PC-9 (cell line): ENCODE measurements around the gene KLC4. TPM values are rescaled to one million over a fixed set of nuclear protein-coding genes. Genes with fewer than 3 reads are reported as not detected.

Experiments
- BruUV-seq: library from RNA; stranded (reverse); fragments of 400-500 nt; replicated peaks from 2 replicates; lab custom pipeline; 2021; lab: Mats Ljungman, UMichigan
- CTCF ChIA-PET: fragments of 300-600 bp; sonication (Branson Sonifier 250); formaldehyde crosslinking; loops from one replicate; lab custom pipeline; 2022; ENCODE audit warnings: antibody characterized with exemption; lab: Charles Lee
- POLR2A ChIA-PET: fragments of 300-600 bp; sonication (Branson Sonifier 250); formaldehyde crosslinking; loops from one replicate; lab custom pipeline; 2022; ENCODE audit warnings: antibody characterized with exemption; ENCODE audit not compliant: unreplicated experiment; lab: Charles Lee
- DNase-seq, 2 experiments: peaks; one replicate each; pipeline versions ENCODE4 v3.0.0 to v3.0.0-alpha.2; 2015 to 2022; ENCODE audit warnings: mixed read lengths in 1 of 2
- H2AFZ ChIP-seq: fragments of 200-600 bp; sonication (generic); 2 replicates; pipeline ENCODE4 v1.8.1; 2017; ENCODE audit warnings: antibody characterized with exemption
- H3F3A ChIP-seq: fragments of 200-600 bp; sonication (generic); 2 replicates; pipeline ENCODE4 v1.8.1; 2017; ENCODE audit warnings: antibody characterized with exemption, mild to moderate bottlenecking, low read depth; ENCODE audit not compliant: insufficient read depth
- H3K27ac ChIP-seq: fragments of 200-600 bp; sonication (generic); 2 replicates; pipeline ENCODE4 v1.6.1; 2016; ENCODE audit warnings: mixed run types
- H3K27me3 ChIP-seq: fragments of 200-600 bp; sonication (generic); 2 replicates; pipeline ENCODE4 v1.6.1; 2016; ENCODE audit warnings: low read depth, mixed run types; ENCODE audit not compliant: insufficient read depth
- H3K36me3 ChIP-seq: fragments of 200-600 bp; sonication (generic); 2 replicates; pipeline ENCODE4 v1.6.1; 2016; ENCODE audit warnings: low read depth, mixed run types
- H3K4me1 ChIP-seq: fragments of 200-600 bp; sonication (generic); replicated peaks from 2 replicates; pipeline ENCODE4 v1.6.1; 2016; ENCODE audit warnings: mixed run types; ENCODE audit not compliant: insufficient read depth
- H3K4me2 ChIP-seq: fragments of 200-600 bp; sonication (generic); 2 replicates; pipeline ENCODE4 v1.6.1; 2017; ENCODE audit warnings: mixed run types
- H3K4me3 ChIP-seq: fragments of 200-600 bp; sonication (generic); 2 replicates; pipeline ENCODE4 v1.6.1; 2016; ENCODE audit warnings: mixed run types
- H3K79me2 ChIP-seq: fragments of 200-600 bp; sonication (generic); 2 replicates; pipeline ENCODE4 v1.6.1; 2017; ENCODE audit warnings: low read depth, mixed run types
- H3K9me2 ChIP-seq: fragments of 200-600 bp; sonication (generic); 2 replicates; pipeline ENCODE4 v1.8.1; 2017; ENCODE audit warnings: mild to moderate bottlenecking; ENCODE audit not compliant: insufficient read depth
- H3K9me3 ChIP-seq: fragments of 200-600 bp; sonication (generic); 2 replicates; pipeline ENCODE4 v1.8.1; 2016; ENCODE audit warnings: low read depth; ENCODE audit not compliant: insufficient read depth
- H4K20me1 ChIP-seq: fragments of 200-600 bp; sonication (generic); 2 replicates; pipeline ENCODE4 v1.8.1; 2017; ENCODE audit not compliant: insufficient read depth
- CTCF ChIP-seq: fragments of 200-600 bp; sonication (generic); conservative IDR thresholded peaks from 2 replicates; pipeline ENCODE4 v1.6.1; 2017; ENCODE audit warnings: mixed run types, antibody characterized with exemption, mild to moderate bottlenecking, moderate library complexity
- EZH2 ChIP-seq: fragments of 200-600 bp; sonication (generic); IDR thresholded peaks from 2 replicates; pipeline ENCODE4 v1.8.0; 2017; ENCODE audit warnings: antibody characterized with exemption, low read depth
- intact Hi-C: fragments of 100-400 bp; cut with micrococcal nuclease; formaldehyde crosslinking; loops from one replicate; pipeline ENCODE4 v1.10.0; 2022; ENCODE audit not compliant: unreplicated experiment
- total RNA-seq: library from RNA; stranded (reverse); gene quantifications from 2 replicates; pipeline ENCODE4 v1.2.3, GENCODE V29; 2021

KLC4 gene
- total RNA-seq, 1 experiment from 2014 or later = 46.2 TPM

- peak in 1 of 2 experiments; percentile 35 for DNase-seq
- Histone ChIP-seq H3K27ac (peak overlapping the region; percentile 89), H3K9me3 (no peaks in the 10 kb centered on the region), H2AFZ (peak overlapping the region; percentile 3; the same call in 1 of the 2 replicates), H3K4me3 (peak overlapping the region; percentile 47), H3K36me3 (no peaks in the 10 kb centered on the region), H3F3A (peaks cover 35% of the 10 kb centered on the region), H3K4me2 (peak overlapping the region; percentile 80), H3K4me1 (peaks cover 66% of the 10 kb centered on the region), H3K9me2 (no peaks in the 10 kb centered on the region), H4K20me1 (no peaks in the 10 kb centered on the region), H3K27me3 (no peaks in the 10 kb centered on the region), H3K79me2 (peaks cover 70% of the 10 kb centered on the region)
- intact Hi-C loops = loop anchor here (2.0 kb wide), 1 partner anchor 19 kb away; the partner anchor contains the start of gene PTK7
- BruUV-seq = no TSS peak
- ChIA-PET POLR2A (interaction anchor here (0.5 kb wide), 1 partner anchor 86 kb away, joined by 3 read pairs; the partner anchor contains the start of gene CUL9), CTCF (interaction anchor here (0.5 kb wide), 1 partner anchor 1153 kb away, joined by 16 read pairs; no protein-coding TSS in a partner anchor)
- TF ChIP-seq CTCF = no peak
- TF ChIP-seq EZH2 = no peak
Measured at GRCh38 chr6:43095939-43096338, 36.5 kb downstream of the KLC4 start.

DNA sequence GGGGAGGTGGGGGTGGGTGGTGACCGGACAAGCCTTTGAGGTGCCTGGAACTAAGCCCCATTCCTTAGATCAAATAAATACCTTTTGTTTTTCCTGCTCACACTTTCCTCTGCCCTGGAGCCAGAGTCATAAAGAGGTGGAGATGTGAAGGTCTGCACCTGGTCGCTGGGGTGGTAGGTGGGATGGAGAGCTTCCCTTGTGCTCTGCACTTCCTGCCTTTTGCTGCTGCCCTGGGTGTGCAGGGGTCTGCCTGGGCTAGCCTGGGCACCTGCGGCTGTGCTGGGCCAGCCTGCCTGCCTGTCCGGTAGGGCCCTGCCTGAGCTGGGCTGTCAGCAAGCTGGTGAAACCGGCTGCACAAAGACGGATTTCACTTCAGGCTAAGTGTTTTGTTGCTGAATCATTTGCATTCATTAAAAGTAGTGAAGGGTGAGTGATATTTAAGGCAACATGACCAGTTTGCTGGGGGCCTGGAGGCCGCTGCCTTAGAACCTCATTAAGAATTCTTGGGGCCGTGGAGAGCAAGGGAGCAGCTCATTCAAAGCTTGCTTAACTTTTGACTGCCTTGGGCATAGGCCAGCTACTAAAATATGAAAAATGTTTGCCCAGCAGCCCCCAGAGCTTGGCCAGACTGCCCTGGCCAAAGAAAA is 37.1 kb downstream of the KLC4 start:
- no peaks in the 10 kb centered on the region for H4K20me1 ChIP-seq
- POLR2A ChIA-PET = interaction anchor here (0.5 to 1.1 kb wide), 3 partner anchors 20 to 482 kb away, joined by 3 to 5 read pairs (median 3); partner anchors contain the start of gene CNPY3
- TF ChIP-seq CTCF (no peak; the same call in 1 of the 2 replicates), EZH2 (no peak)
- no TSS peak for BruUV-seq
- peak overlapping the region; percentile 89 for H3K27ac ChIP-seq
- H3K4me2 ChIP-seq = peak overlapping the region; percentile 80
- H3K9me2 ChIP-seq = no peaks in the 10 kb centered on the region
- H3K9me3 ChIP-seq = no peaks in the 10 kb centered on the region
- intact Hi-C loops = loop anchor here (1.0 to 2.0 kb wide), 2 partner anchors 20 to 167 kb away; partner anchors contain the start of genes CNPY3 and PTK7
- H2AFZ ChIP-seq = peak overlapping the region; percentile 34; the same call in 1 of the 2 replicates
- peaks cover 34% of the 10 kb centered on the region for H3F3A ChIP-seq
- H3K4me1 ChIP-seq = peaks cover 60% of the 10 kb centered on the region
- peak; percentile 89 to 98 for DNase-seq
- no peaks in the 10 kb centered on the region for H3K27me3 ChIP-seq
- H3K79me2 ChIP-seq = peaks cover 68% of the 10 kb centered on the region
- H3K36me3 ChIP-seq = no peaks in the 10 kb centered on the region
- peak overlapping the region; percentile 47; the same call in 1 of the 2 replicates for H3K4me3 ChIP-seq
- CTCF ChIA-PET = no interaction called here

DNA sequence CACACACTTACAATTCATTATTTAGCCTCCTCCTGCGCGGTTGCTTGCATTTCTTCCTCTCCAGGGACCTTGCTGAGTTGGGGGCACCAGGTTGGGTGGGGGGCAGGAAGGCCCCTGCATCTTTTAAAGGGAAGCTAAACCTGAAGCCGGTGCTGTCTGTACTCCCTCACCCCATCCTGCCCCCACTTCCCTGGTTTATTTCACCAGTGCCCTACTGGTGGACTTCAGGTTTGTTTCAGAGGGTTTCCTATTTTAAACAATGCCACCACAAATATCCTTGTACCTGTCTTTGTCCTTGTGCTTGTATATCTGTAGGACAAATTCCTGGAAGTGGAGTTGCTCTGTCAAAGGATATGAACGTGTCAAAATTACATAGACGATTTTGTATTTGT is 37.7 kb downstream of the KLC4 start:
- intact Hi-C loops = loop anchor here (1.0 to 2.0 kb wide), 2 partner anchors 20 to 168 kb away; partner anchors contain the start of genes CNPY3 and PTK7
- TF ChIP-seq CTCF (no peak), EZH2 (no peak)
- ChIA-PET POLR2A (interaction anchor here (0.7 to 1.1 kb wide), 2 partner anchors 20 to 167 kb away, joined by 3 to 5 read pairs; partner anchors contain the start of gene CNPY3), CTCF (no interaction called here)
- no peak for DNase-seq
- Histone ChIP-seq H2AFZ (peak overlapping the region; percentile 34; the same call in 1 of the 2 replicates), H3K4me1 (peaks cover 55% of the 10 kb centered on the region), H3K9me3 (no peaks in the 10 kb centered on the region), H4K20me1 (no peaks in the 10 kb centered on the region), H3K9me2 (no peaks in the 10 kb centered on the region), H3K36me3 (no peaks in the 10 kb centered on the region), H3K4me2 (peak overlapping the region; percentile 80), H3K27ac (peak overlapping the region; percentile 89), H3K27me3 (no peaks in the 10 kb centered on the region), H3K4me3 (peak overlapping the region; percentile 40; the same call in 1 of the 2 replicates), H3K79me2 (peaks cover 68% of the 10 kb centered on the region), H3F3A (peaks cover 34% of the 10 kb centered on the region)
- no TSS peak for BruUV-seq
